Spinal cord (tissue), 10 donors: ENCODE measurements around the gene TEX13D. TPM values are rescaled to one million over a fixed set of nuclear protein-coding genes. Genes with fewer than 3 reads are reported as not detected.
"Not testable (repeated sequence)": the region's sequence is repeated elsewhere in the genome, so short reads cannot be mapped to it uniquely, and the experiment has no call there.

Experiments used
- DNase-seq, 6 donors: peaks; one replicate each; pipeline versions ENCODE4 v3.0.0 to v3.0.0-alpha.2; 2013 to 2015; ENCODE audit warnings: low spot score in 6 of 6, low read depth in 4 of 6
- H3K27ac ChIP-seq: one replicate; pipeline ENCODE4 v1.5.1; 2013; ENCODE audit warnings: low read depth, low read length, control low read depth
- H3K27me3 ChIP-seq: one replicate; pipeline ENCODE4 v1.6.1; 2013; ENCODE audit warnings: low read length; ENCODE audit not compliant: control insufficient read depth, insufficient read depth
- H3K36me3 ChIP-seq: one replicate; pipeline ENCODE4 v1.6.1; 2013; ENCODE audit warnings: low read length; ENCODE audit not compliant: control insufficient read depth, insufficient read depth
- H3K4me1 ChIP-seq: one replicate; pipeline ENCODE4 v1.6.1; 2013; ENCODE audit warnings: low read length; ENCODE audit not compliant: control insufficient read depth, insufficient read depth
- H3K4me3 ChIP-seq: one replicate; pipeline ENCODE4 v1.5.1; 2013; ENCODE audit warnings: low read depth, low read length, control low read depth
- H3K9me3 ChIP-seq: one replicate; pipeline ENCODE4 v1.6.1; 2013; ENCODE audit warnings: low read length; ENCODE audit not compliant: control insufficient read depth, insufficient read depth
- WGBS: methylation state at CpG from one replicate; pipeline ENCODE4 v1.1.5; 2013; ENCODE audit warnings: missing lambda C conversion rate; ENCODE audit not compliant: insufficient coverage; 5-methylcytosine and 5-hydroxymethylcytosine counted together
- long read RNA-seq, 4 donors: transcript quantifications; one replicate each; lab custom pipeline, GENCODE V29; 2026
- polyA plus RNA-seq, 2 donors: library from polyadenylated mRNA; unstranded; fragments of 120-200 nt; gene quantifications; one replicate each; pipeline ENCODE4 v1.2.1, GENCODE V29; 2013; ENCODE audit not compliant: insufficient read length in 2 of 2
- total RNA-seq, 2 donors: library from RNA; depleted of rRNA in 1 of 2; stranded (reverse); fragments of 120-200 nt in 1 of 2; fragments of >200 nt in 1 of 2; gene quantifications; one replicate each; pipeline versions ENCODE4 v1.2.3 to v1.2.4, GENCODE V29; 2013 to 2014
- donor health status: healthy.

Gene TEX13D
- not detected for total RNA-seq
- polyA plus RNA-seq: not detected
- long read RNA-seq, donor 1: 0 reads
- long read RNA-seq, donor 2: 0 reads
- long read RNA-seq, donor 3: 0 reads
- long read RNA-seq, donor 4: 0 reads

DNA sequence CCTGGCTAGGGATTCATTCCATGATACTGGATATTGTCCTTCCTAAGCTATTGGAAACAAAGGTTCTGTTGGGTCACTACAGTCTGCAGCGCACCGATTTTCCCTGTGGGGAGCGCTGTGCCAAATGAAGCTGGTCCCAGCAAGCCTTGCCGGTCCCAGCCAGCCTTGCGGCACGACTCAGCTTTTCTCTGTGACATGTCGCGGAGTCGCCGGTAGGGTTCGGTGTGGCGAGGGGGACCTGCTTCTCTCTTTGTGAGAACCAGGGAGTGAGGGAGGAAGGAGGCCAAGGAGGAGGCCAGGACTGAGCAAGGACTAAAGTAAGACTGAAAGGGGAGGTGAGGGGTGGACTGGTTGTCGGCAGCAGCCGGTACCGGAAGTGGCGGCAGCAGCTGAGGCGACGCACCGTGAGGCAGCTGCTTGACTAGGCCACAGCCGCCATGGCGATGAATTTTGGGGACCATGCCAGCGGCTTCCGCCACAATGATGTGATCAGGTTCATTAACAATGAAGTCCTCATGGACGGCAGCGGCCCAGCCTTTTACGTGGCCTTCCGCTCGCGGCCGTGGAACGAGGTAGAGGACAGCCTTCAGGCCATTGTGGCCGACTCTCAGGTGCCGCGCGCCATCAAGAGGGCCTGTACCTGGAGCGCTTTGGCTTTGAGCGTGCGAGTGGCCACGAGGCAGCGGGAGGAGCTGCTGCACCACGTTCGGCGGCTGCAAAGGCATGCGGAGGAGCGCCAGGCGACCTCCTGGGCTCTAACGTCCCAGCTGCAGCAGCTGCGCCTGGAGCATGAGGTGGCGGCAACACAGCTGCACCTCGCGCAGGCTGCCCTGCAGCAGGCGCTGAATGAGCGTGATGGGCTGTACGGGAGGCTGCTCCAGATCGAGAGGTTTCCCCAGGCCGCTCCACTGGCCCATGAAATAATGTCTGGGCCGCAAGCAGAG lies at the start of gene TEX13D:
TEX13D (plus strand) TSS at position 180 of the 944 bp plus-strand sequence; CDS start at position 438, 258 bp downstream.
- Histone ChIP-seq H3K4me1 (no peaks in the 10 kb centered on the region), H3K9me3 (no peaks in the 10 kb centered on the region), H3K4me3 (no peak within 1 kb of the TSS), H3K36me3 (peaks cover 4% of the 10 kb centered on the region), H3K27me3 (no peaks in the 10 kb centered on the region), H3K27ac (no peak within 1 kb of the TSS)
- no peak for DNase-seq
- 84% methylated on average over 57 of the region's 57 CpGs for whole genome bisulfite sequencing

- no peaks in the 10 kb centered on the region for H3K27me3 ChIP-seq
- no peaks in the 10 kb centered on the region for H3K9me3 ChIP-seq
- no peaks in the 10 kb centered on the region for H3K4me1 ChIP-seq
- H3K4me3 ChIP-seq: no peak overlapping the region
- peak in 1 of 6 donors; percentile 4 for DNase-seq
- 71% methylated on average over 1 of the region's 4 CpGs for WGBS
- no peak overlapping the region for H3K27ac ChIP-seq
- H3K36me3 ChIP-seq: no peaks in the 10 kb centered on the region
Measured at GRCh38 chrX:124289443-124289842, 43.0 kb upstream of the TEX13D start.

GRCh38 chrX:124293810-124294209 lies 38.6 kb upstream of the TEX13D start:
- Histone ChIP-seq H3K4me3 (no peak overlapping the region), H3K9me3 (no peaks in the 10 kb centered on the region), H3K27me3 (no peaks in the 10 kb centered on the region), H3K36me3 (no peaks in the 10 kb centered on the region), H3K4me1 (no peaks in the 10 kb centered on the region), H3K27ac (no peak overlapping the region)
- no peak for DNase-seq

DNA sequence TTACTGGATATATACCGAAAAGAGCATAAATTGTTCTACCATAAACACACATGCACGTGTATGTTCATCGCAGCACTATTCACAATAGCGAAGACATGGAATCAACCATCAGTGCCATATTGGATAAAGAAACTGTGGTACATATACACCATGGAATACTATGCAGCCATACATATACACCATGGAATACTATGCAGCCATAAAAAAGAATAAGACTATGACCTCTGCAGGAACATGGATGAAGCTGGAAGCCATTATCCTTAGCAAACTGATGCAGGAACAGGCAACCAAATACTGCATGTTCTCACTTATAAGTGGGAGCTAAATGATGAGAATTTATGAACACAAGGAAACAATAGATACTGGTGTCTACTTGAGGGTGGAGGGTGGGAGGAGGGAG lies 33.1 kb upstream of the TEX13D start:
- not testable (repeated sequence) for H3K4me1 ChIP-seq, H3K36me3 ChIP-seq, DNase-seq, H3K27me3 ChIP-seq, H3K4me3 ChIP-seq, H3K9me3 ChIP-seq, H3K27ac ChIP-seq
- 83% methylated on average over 4 of the region's 4 CpGs for whole genome bisulfite sequencing

DNA sequence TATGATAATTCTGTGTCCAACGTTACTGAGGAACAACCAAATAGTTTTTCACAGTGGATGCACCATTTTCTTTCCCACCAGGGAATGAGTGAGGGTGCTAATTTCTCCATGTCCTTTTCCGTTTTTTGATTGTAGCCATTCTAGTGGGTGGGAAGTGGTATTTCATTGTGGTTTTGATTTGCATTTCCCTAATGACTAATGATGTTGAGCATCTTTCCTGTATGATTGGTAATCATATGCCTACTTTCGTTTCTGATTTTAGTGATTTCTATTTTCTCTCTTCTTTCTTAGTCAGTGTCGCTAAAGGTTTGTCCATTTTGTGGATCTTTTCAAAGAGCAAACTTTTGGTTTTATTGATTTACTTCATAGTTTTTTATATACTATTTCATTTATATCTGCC lies 32.1 kb upstream of the TEX13D start:
- H3K9me3 ChIP-seq: no peaks in the 10 kb centered on the region
- no peak overlapping the region for H3K4me3 ChIP-seq
- H3K4me1 ChIP-seq: no peaks in the 10 kb centered on the region
- no peaks in the 10 kb centered on the region for H3K27me3 ChIP-seq
- H3K27ac ChIP-seq: no peak overlapping the region
- WGBS: no CpG with 5 or more reads among the region's 4 CpGs
- no peaks in the 10 kb centered on the region for H3K36me3 ChIP-seq
- DNase-seq: no peak

DNA sequence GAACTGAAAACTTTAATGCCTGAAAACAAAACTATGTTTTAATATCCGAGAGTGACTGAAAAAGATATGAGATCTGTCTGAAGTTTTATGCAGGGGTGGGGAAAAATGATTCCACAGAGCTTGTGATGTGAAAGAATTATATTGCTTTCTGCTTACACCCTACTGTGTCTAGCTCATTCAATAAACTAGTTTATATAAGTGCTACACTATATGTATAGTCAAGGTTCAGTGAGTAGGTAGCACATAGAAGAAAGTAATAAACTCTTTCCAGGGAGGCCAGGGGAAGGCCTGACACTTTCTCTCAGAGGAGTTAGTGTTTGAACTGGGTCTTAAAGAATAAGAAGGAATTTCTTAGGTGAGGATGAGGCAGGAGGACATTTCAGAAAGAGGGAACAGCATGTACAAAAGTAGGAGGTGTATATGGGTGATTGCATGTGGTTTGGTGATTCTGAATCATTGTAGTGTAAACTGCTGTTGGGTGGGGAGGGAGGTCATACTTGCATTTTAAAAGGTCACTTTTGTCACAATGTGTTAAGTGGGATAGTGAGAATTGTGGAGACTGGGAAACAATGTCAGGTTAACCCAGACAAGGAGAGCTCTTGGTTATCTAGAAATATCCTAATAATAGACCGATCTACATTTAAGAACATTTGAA lies 25.1 kb upstream of the TEX13D start:
- DNase-seq: no peak
- H3K9me3 ChIP-seq: no peaks in the 10 kb centered on the region
- no peaks in the 10 kb centered on the region for H3K36me3 ChIP-seq
- H3K27ac ChIP-seq: no peak overlapping the region
- WGBS: 86% methylated on average over 1 of the region's 2 CpGs
- H3K4me3 ChIP-seq: no peak overlapping the region
- no peaks in the 10 kb centered on the region for H3K27me3 ChIP-seq
- H3K4me1 ChIP-seq: no peaks in the 10 kb centered on the region

- Histone ChIP-seq H3K27ac (no peak overlapping the region), H3K4me3 (no peak overlapping the region), H3K4me1 (no peaks in the 10 kb centered on the region), H3K27me3 (no peaks in the 10 kb centered on the region), H3K36me3 (no peaks in the 10 kb centered on the region), H3K9me3 (no peaks in the 10 kb centered on the region)
- no peak for DNase-seq
- no CpG with 5 or more reads among the region's 1 CpG for WGBS
Measured at GRCh38 chrX:124325732-124326131, 6.7 kb upstream of the TEX13D start.

- WGBS: no CpG with 5 or more reads among the region's 1 CpG
- Histone ChIP-seq H3K27ac (no peak overlapping the region), H3K9me3 (no peaks in the 10 kb centered on the region)
Measured at GRCh38 chrX:124328765-124329164, 3.7 kb upstream of the TEX13D start.

DNA sequence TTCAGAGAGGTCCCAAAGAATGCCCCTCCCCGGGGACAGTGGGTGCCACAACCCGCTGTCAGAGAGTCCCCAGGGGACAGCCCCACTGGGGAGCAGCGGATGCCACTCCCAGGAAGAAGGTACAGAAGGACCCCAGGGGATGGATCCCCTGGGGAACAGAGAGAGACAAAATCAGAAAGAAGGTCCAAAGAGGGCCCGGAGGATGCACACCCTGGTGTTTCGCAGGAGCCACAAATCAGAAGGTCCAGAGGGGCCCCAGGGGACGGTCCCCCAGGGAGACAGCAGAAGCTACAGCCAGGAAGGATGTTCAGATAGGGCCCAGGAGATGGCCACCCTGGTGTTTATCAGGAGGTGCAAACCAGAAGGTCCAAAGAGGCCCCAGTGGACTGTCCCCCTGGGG lies 1.4 kb downstream of the TEX13D start:
- H3K36me3 ChIP-seq: peaks cover 4% of the 10 kb centered on the region
- H3K9me3 ChIP-seq: no peaks in the 10 kb centered on the region
- H3K27me3 ChIP-seq: no peaks in the 10 kb centered on the region
- no peak overlapping the region for H3K4me3 ChIP-seq
- DNase-seq: no peak
- no peak overlapping the region for H3K27ac ChIP-seq
- 76% methylated on average over 6 of the region's 6 CpGs for WGBS
- no peaks in the 10 kb centered on the region for H3K4me1 ChIP-seq

More at GRCh38 chrX:124328765-124329164, 3.7 kb upstream of the TEX13D start:
- H3K27me3 ChIP-seq: no peaks in the 10 kb centered on the region
- no peak for DNase-seq
- H3K4me1 ChIP-seq: no peaks in the 10 kb centered on the region
- H3K36me3 ChIP-seq: peaks cover 4% of the 10 kb centered on the region
- no peak overlapping the region for H3K4me3 ChIP-seq
